ENCODE data around the gene MIF4GD. TPM values are rescaled to one million over a fixed set of nuclear protein-coding genes. Genes with fewer than 3 reads are reported as not detected.

The MIF4GD gene
- total RNA-seq, 1 experiment from 2014 or later, result 14.7 TPM

DNA sequence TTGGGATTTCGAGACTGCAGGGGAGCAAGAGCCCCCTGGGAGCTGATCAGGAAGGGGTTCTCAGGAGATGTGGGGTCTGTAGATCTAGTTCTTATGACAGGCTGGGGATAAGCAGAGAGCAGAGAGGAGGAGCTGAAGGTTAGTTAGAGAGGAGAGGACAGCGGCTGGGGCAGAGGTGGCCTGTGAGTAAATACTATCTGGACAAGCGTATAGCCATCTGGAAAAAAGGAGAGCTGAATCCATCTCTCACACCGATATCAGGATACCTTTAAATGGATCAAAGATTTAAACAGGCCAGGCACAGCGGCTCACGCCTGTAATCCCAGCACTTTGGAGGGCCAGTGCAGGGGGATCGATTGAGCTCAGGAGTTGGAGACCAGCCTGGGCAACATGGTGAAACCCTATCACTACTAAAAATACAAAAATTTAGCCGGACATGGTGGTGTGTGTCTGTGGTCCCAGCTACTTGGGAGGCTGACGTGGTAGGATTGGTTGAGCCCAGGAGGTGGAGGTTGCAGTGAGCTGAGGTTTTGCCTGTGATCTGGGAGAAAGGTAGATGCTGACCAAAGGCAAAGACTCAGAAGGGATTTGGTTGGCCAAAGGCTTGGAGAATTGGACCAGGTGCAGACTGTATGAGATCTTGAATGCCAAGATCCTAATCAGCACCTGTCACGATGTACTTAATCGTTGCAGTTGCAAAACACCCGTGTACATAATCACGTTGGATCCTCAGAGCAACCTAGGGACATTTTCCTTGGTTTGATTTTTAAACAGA is 37.1 kb upstream of the MIF4GD start:
- no peak for DNase-seq (ENCODE audit: low spot score)
- CTCF ChIA-PET, result interaction anchor here (0.8 kb wide), 1 partner anchor 15 kb away, joined by 15 read pairs; no protein-coding TSS in a partner anchor
- BruUV-seq (replicated peaks), result no TSS peak

DNA sequence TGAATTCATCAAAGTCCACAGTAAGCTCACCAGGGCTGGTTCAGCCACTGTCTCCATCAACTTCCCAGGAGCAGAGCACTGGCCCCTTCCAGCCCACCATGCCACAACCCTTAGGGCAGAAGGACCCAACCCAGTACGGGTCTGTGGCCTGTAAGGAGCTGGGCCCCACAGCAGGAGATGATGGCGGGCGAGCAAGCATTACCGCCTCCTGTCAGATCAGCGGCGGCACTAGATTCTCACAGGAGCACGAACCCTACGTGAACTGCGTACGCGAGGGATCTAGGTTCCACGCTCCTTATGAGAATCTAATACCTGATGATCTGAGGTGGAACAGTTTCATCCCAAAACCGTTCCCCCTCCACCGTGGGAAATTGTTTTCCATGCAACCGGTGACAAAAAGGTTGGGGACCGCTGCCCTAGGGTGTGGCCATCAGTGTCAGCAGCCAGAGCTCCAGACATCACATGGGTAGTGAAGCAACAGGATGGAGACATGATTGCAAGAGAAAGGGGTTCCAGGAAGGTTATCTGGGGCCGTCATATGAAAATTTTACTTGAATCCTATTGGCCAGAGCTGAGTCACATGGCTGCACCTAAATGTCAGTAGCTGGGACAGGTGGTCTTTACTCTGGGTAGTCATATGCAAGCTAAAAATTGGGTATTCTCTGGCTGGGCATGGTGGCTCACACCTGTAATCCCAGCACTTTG is 30.6 kb upstream of the MIF4GD start:
- no peak for DNase-seq (ENCODE audit: low spot score)
- BruUV-seq (replicated peaks), result no TSS peak
- TF ChIP-seq EZH2 (IDR thresholded peaks at IDR 0.05; ENCODE audit: borderline replicate concordance, low read depth, low read length, poor library complexity, severe bottlenecking), result no peak
- TF ChIP-seq, protein P1, sequence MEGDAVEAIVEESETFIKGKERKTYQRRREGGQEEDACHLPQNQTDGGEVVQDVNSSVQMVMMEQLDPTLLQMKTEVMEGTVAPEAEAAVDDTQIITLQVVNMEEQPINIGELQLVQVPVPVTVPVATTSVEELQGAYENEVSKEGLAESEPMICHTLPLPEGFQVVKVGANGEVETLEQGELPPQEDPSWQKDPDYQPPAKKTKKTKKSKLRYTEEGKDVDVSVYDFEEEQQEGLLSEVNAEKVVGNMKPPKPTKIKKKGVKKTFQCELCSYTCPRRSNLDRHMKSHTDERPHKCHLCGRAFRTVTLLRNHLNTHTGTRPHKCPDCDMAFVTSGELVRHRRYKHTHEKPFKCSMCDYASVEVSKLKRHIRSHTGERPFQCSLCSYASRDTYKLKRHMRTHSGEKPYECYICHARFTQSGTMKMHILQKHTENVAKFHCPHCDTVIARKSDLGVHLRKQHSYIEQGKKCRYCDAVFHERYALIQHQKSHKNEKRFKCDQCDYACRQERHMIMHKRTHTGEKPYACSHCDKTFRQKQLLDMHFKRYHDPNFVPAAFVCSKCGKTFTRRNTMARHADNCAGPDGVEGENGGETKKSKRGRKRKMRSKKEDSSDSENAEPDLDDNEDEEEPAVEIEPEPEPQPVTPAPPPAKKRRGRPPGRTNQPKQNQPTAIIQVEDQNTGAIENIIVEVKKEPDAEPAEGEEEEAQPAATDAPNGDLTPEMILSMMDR (conservative IDR thresholded peaks at IDR 0.05; ENCODE audit: low read depth, low read length), result no peak

More for the DNA sequence above, 37.1 kb upstream of the MIF4GD start:
- H3K36me3 ChIP-seq (ENCODE audit: insufficient read depth, low read length, poor library complexity, severe bottlenecking), result no peaks in the 10 kb centered on the region
- H3K27ac ChIP-seq (ENCODE audit: low read depth, low read length, poor library complexity, severe bottlenecking), result no peak overlapping the region
- no peaks in the 10 kb centered on the region for H3K9me3 ChIP-seq (ENCODE audit: low read depth, low read length, poor library complexity, severe bottlenecking)
- H3K4me3 ChIP-seq (ENCODE audit: low read depth, low read length, poor library complexity, severe bottlenecking), result no peak overlapping the region
- H3K4me1 ChIP-seq (ENCODE audit: insufficient read depth, low read length, poor library complexity, severe bottlenecking), result no peaks in the 10 kb centered on the region
- intact Hi-C loops (cut with micrococcal nuclease; ENCODE audit: unreplicated experiment), result no loop called here
- TF ChIP-seq, protein P1 (conservative IDR thresholded peaks at IDR 0.05; ENCODE audit: low read depth, low read length), result no peak
- no peak for TF ChIP-seq EZH2 (IDR thresholded peaks at IDR 0.05; ENCODE audit: borderline replicate concordance, low read depth, low read length, poor library complexity, severe bottlenecking)
- no peaks in the 10 kb centered on the region for H3K27me3 ChIP-seq (replicated peaks; ENCODE audit: insufficient read depth, low read depth, low read length, poor library complexity)
- POLR2A ChIA-PET (ENCODE audit: low non-redundant PET), result no interaction called here

DNA sequence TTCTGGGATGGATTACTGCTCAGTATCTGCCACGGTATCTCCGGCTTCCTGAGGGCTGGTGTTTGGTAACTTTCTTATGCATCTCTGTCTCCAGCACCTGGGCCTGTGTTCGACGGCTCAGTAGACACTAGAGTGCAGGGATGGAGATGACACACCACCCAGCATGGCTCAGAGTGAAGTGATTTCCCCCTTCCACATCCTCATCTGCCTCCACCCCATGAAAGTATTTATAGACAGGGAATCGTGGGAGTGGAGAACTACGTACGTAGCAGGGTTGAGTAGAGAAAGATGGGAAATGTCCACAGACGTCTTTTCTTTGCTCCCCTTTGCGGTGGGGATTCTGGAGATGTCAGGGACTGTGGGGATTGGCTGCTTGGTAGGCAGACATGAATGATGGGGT is 30.0 kb upstream of the MIF4GD start:
- no peak overlapping the region for H3K4me3 ChIP-seq (ENCODE audit: low read depth, low read length, poor library complexity, severe bottlenecking)
- ChIA-PET CTCF (no interaction called here), POLR2A (ENCODE audit: low non-redundant PET) (no interaction called here)
- H3K36me3 ChIP-seq (ENCODE audit: insufficient read depth, low read length, poor library complexity, severe bottlenecking), result no peaks in the 10 kb centered on the region
- DNase-seq (ENCODE audit: low spot score), result no peak
- no peaks in the 10 kb centered on the region for H3K4me1 ChIP-seq (ENCODE audit: insufficient read depth, low read length, poor library complexity, severe bottlenecking)
- H3K27me3 ChIP-seq (replicated peaks; ENCODE audit: insufficient read depth, low read depth, low read length, poor library complexity), result no peaks in the 10 kb centered on the region
- H3K9me3 ChIP-seq (ENCODE audit: low read depth, low read length, poor library complexity, severe bottlenecking), result no peaks in the 10 kb centered on the region
- H3K27ac ChIP-seq (ENCODE audit: low read depth, low read length, poor library complexity, severe bottlenecking), result no peak overlapping the region
- intact Hi-C loops (cut with micrococcal nuclease; ENCODE audit: unreplicated experiment), result no loop called here
- no TSS peak for BruUV-seq (replicated peaks)
- TF ChIP-seq EZH2 (IDR thresholded peaks at IDR 0.05; ENCODE audit: borderline replicate concordance, low read depth, low read length, poor library complexity, severe bottlenecking), result no peak
- TF ChIP-seq, protein P1 (conservative IDR thresholded peaks at IDR 0.05; ENCODE audit: low read depth, low read length), result no peak

More for the DNA sequence above, 30.6 kb upstream of the MIF4GD start:
- Histone ChIP-seq H3K36me3 (ENCODE audit: insufficient read depth, low read length, poor library complexity, severe bottlenecking) (no peaks in the 10 kb centered on the region), H3K27me3 (replicated peaks; ENCODE audit: insufficient read depth, low read depth, low read length, poor library complexity) (no peaks in the 10 kb centered on the region), H3K4me3 (ENCODE audit: low read depth, low read length, poor library complexity, severe bottlenecking) (no peak overlapping the region), H3K27ac (ENCODE audit: low read depth, low read length, poor library complexity, severe bottlenecking) (no peak overlapping the region), H3K9me3 (ENCODE audit: low read depth, low read length, poor library complexity, severe bottlenecking) (no peaks in the 10 kb centered on the region), H3K4me1 (ENCODE audit: insufficient read depth, low read length, poor library complexity, severe bottlenecking) (no peaks in the 10 kb centered on the region)
- ChIA-PET POLR2A (ENCODE audit: low non-redundant PET) (no interaction called here), CTCF (no interaction called here)
- intact Hi-C loops (cut with micrococcal nuclease; ENCODE audit: unreplicated experiment), result no loop called here
